GM23338 (cell line): Measurements from ENCODE around the gene PBOV1. TPM values are rescaled to one million over a fixed set of nuclear protein-coding genes. Genes with fewer than 3 reads are reported as not detected.
A peak's percentile ranks its signal among the peaks of the same experiment; 100 is the strongest.

Experiments used
- ATAC-seq: fragments of 200-7000 bp; cut with Tn5 transposase; 3 replicates; pipeline ENCODE4 v1.9.1; 2020
- DNase-seq: peaks from one replicate; pipeline ENCODE4 v3.0.0-alpha.2; 2015; ENCODE audit warnings: low spot score
- H2AFZ ChIP-seq: fragments of 200-600 bp; sonication (generic); 2 replicates; pipeline ENCODE4 v1.8.0; 2016; ENCODE audit warnings: antibody characterized with exemption, mild to moderate bottlenecking, moderate library complexity
- H3F3A ChIP-seq: fragments of 200-600 bp; sonication (generic); replicated peaks from 2 replicates; pipeline ENCODE4 v1.8.0; 2017; ENCODE audit warnings: antibody characterized with exemption, mixed run types, low read depth
- H3K27ac ChIP-seq: fragments of 200-600 bp; sonication (generic); 2 replicates; pipeline ENCODE4 v1.6.1; 2016; ENCODE audit warnings: low read depth
- H3K27me3 ChIP-seq: fragments of 200-600 bp; sonication (generic); 2 replicates; pipeline ENCODE4 v1.8.0; 2016; ENCODE audit warnings: mild to moderate bottlenecking, mixed run types, moderate library complexity; ENCODE audit not compliant: insufficient read depth
- H3K36me3 ChIP-seq: fragments of 200-600 bp; sonication (generic); 2 replicates; pipeline ENCODE4 v1.8.0; 2016; ENCODE audit warnings: mild to moderate bottlenecking; ENCODE audit not compliant: insufficient read depth
- H3K4me1 ChIP-seq: fragments of 200-600 bp; sonication (generic); 2 replicates; pipeline ENCODE4 v1.8.0; 2016; ENCODE audit warnings: mild to moderate bottlenecking, moderate library complexity; ENCODE audit not compliant: insufficient read depth
- H3K4me2 ChIP-seq: fragments of 200-600 bp; sonication (generic); 2 replicates; pipeline ENCODE4 v1.7.1; 2017; ENCODE audit warnings: mixed run types
- H3K4me3 ChIP-seq: fragments of 200-600 bp; sonication (generic); 2 replicates; pipeline ENCODE4 v1.6.1; 2016; ENCODE audit warnings: mixed run types
- H3K79me2 ChIP-seq: fragments of 200-600 bp; sonication (generic); replicated peaks from 2 replicates; pipeline ENCODE4 v1.8.0; 2017; ENCODE audit warnings: mild to moderate bottlenecking; ENCODE audit not compliant: insufficient read depth
- H3K9me2 ChIP-seq: fragments of 200-600 bp; sonication (generic); 2 replicates; pipeline ENCODE4 v1.8.0; 2017; ENCODE audit not compliant: insufficient read depth
- H4K20me1 ChIP-seq: fragments of 200-600 bp; sonication (generic); replicated peaks from 2 replicates; pipeline ENCODE4 v1.8.0; 2017; ENCODE audit warnings: mild to moderate bottlenecking; ENCODE audit not compliant: insufficient read depth
- H3K27ac Mint-ChIP-seq: 2 replicates; pipeline ENCODE4 v1.8.0; 2020; ENCODE audit warnings: inconsistent platforms, mild to moderate bottlenecking, moderate library complexity, mixed read lengths
- H3K27me3 Mint-ChIP-seq: 3 replicates; pipeline ENCODE4 v1.8.0; 2022; ENCODE audit warnings: low read depth, mild to moderate bottlenecking, moderate library complexity, mixed read lengths, inconsistent platforms; ENCODE audit not compliant: insufficient read depth, poor library complexity
- H3K36me3 Mint-ChIP-seq: 3 replicates; pipeline ENCODE4 v1.8.0; 2021; ENCODE audit warnings: low read depth, mild to moderate bottlenecking, inconsistent platforms, moderate library complexity, mixed read lengths
- H3K4me1 Mint-ChIP-seq: 3 replicates; pipeline ENCODE4 v1.8.0; 2020; ENCODE audit warnings: mild to moderate bottlenecking, inconsistent platforms, mixed read lengths
- H3K4me3 Mint-ChIP-seq: 3 replicates; pipeline ENCODE4 v1.8.0; 2021; ENCODE audit warnings: moderate library complexity, mild to moderate bottlenecking, inconsistent platforms, mixed read lengths
- H3K9me3 Mint-ChIP-seq: 3 replicates; pipeline ENCODE4 v1.8.0; 2020; ENCODE audit warnings: moderate library complexity, mild to moderate bottlenecking, inconsistent platforms, mixed read lengths
- CREB1 ChIP-seq: fragments of 250-450 bp; sonication (Bioruptor Pico); IDR thresholded peaks from 2 replicates; pipeline ENCODE4 v1.5.0; 2020; ENCODE audit warnings: low read depth, mild to moderate bottlenecking, moderate library complexity
- CTCF ChIP-seq, 2 experiments: fragments of 200-600 bp in 1 of 2; sonication (generic) in 1 of 2; conservative IDR thresholded peaks; 2 replicates each; pipeline versions ENCODE4 v1.5.1 to v1.6.1; 2016 to 2017; ENCODE audit warnings: antibody characterized with exemption in 2 of 2, low read depth in 2 of 2, mild to moderate bottlenecking in 2 of 2, moderate library complexity in 1 of 2
- EZH2 ChIP-seq: fragments of 200-600 bp; sonication (generic); IDR thresholded peaks from one replicate; pipeline ENCODE4 v1.8.0; 2017; ENCODE audit warnings: antibody characterized with exemption, mild to moderate bottlenecking, low read depth; ENCODE audit not compliant: unreplicated experiment
- EZH2phosphoT487 ChIP-seq: fragments of 200-600 bp; sonication (generic); IDR thresholded peaks from one replicate; pipeline ENCODE4 v1.8.1; 2018; ENCODE audit warnings: antibody characterized with exemption; ENCODE audit not compliant: unreplicated experiment
- JUNB ChIP-seq: IDR thresholded peaks from one replicate; pipeline ENCODE4 v1.6.1; 2016; ENCODE audit warnings: antibody characterized with exemption; ENCODE audit not compliant: unreplicated experiment
- NANOG ChIP-seq: IDR thresholded peaks from 2 replicates; pipeline ENCODE4 v1.6.1; 2016; ENCODE audit warnings: antibody characterized with exemption, borderline replicate concordance
- POLR2AphosphoS5 ChIP-seq: IDR thresholded peaks from 2 replicates; pipeline ENCODE4 v1.6.1; 2016; ENCODE audit warnings: antibody characterized with exemption, low read depth
- REST ChIP-seq: IDR thresholded peaks from one replicate; pipeline ENCODE4 v1.6.1; 2018; ENCODE audit warnings: antibody characterized with exemption; ENCODE audit not compliant: unreplicated experiment
- STAT1 ChIP-seq: IDR thresholded peaks from one replicate; pipeline ENCODE4 v1.6.1; 2016; ENCODE audit warnings: antibody characterized with exemption; ENCODE audit not compliant: unreplicated experiment
- ZNF114 ChIP-seq: fragments of 250-450 bp; sonication (Bioruptor Pico); IDR thresholded peaks from 2 replicates; pipeline ENCODE4 v1.5.0; 2020; ENCODE audit warnings: mild to moderate bottlenecking, moderate library complexity
- ZNF331 ChIP-seq: fragments of 250-450 bp; sonication (Bioruptor Pico); IDR thresholded peaks from 2 replicates; pipeline ENCODE4 v1.5.0; 2020; ENCODE audit warnings: low read depth, mild to moderate bottlenecking, moderate library complexity
- ZNF462 ChIP-seq: fragments of 250-450 bp; sonication (Bioruptor Pico); IDR thresholded peaks from 2 replicates; pipeline ENCODE4 v1.5.0; 2020; ENCODE audit warnings: mild to moderate bottlenecking, moderate library complexity
- polyA plus RNA-seq: library from polyadenylated mRNA; unstranded; fragments of >200 nt; fragmentation: Nextera tagmentation; extraction: Ambion mirVana; gene quantifications from 2 replicates; pipeline ENCODE4 v1.2.1, GENCODE V29; 2016
- total RNA-seq: library from RNA; depleted of rRNA; stranded (reverse); fragments of >200 nt; shearing (Covaris generic); gene quantifications from 2 replicates; pipeline ENCODE4 v1.2.3, GENCODE V29; 2014

The PBOV1 gene
- total and polyA plus RNA-seq, 2 experiments from 2014 or later: not detected

GRCh38 chr6:138241934-138242333, 23.6 kb upstream of the PBOV1 start (continued):
- TF ChIP-seq EZH2phosphoT487: no peak
- no peak for TF ChIP-seq CREB1 (CRISPR knock-in tag)
- no peak for TF ChIP-seq ZNF114 (CRISPR knock-in tag)
- TF ChIP-seq POLR2AphosphoS5: no peak
- TF ChIP-seq CTCF (conservative IDR thresholded peaks at IDR 0.05; ENCODE audit: low read depth in 2 of 2): no peak

GRCh38 chr6:138241381-138241780, 23.1 kb upstream of the PBOV1 start:
- Mint-ChIP-seq H3K4me3 (no peak overlapping the region), H3K36me3 (no peaks in the 10 kb centered on the region), H3K9me3 (no peaks in the 10 kb centered on the region), H3K27ac (peak overlapping the region; percentile 22; the same call in 1 of the 2 replicates), H3K27me3 (no peaks in the 10 kb centered on the region), H3K4me1 (peaks cover 20% of the 10 kb centered on the region)
- H2AFZ ChIP-seq: no peak overlapping the region
- no peaks in the 10 kb centered on the region for H3K79me2 ChIP-seq
- H3K4me1 ChIP-seq: no peaks in the 10 kb centered on the region; the same call in 1 of the 2 replicates
- DNase-seq (no peak), ATAC-seq (no peak)
- no peaks in the 10 kb centered on the region for H3F3A ChIP-seq
- H3K36me3 ChIP-seq: no peaks in the 10 kb centered on the region
- no peaks in the 10 kb centered on the region for H3K27me3 ChIP-seq
- H3K4me2 ChIP-seq: no peak overlapping the region
- no peaks in the 10 kb centered on the region for H3K9me2 ChIP-seq
- H4K20me1 ChIP-seq: no peaks in the 10 kb centered on the region
- peak overlapping the region; percentile 41; the same call in 1 of the 2 replicates for H3K27ac ChIP-seq
- H3K4me3 ChIP-seq: no peak overlapping the region
- no peak for TF ChIP-seq JUNB
- no peak for TF ChIP-seq ZNF114 (CRISPR knock-in tag)
- no peak for TF ChIP-seq REST
- no peak for TF ChIP-seq CREB1 (CRISPR knock-in tag)
- TF ChIP-seq POLR2AphosphoS5: no peak
- TF ChIP-seq STAT1: no peak
- TF ChIP-seq NANOG: no peak
- no peak for TF ChIP-seq ZNF331 (CRISPR knock-in tag)
- TF ChIP-seq ZNF462 (CRISPR knock-in tag): no peak
- TF ChIP-seq EZH2phosphoT487: no peak
- no peak for TF ChIP-seq EZH2
